Stimulated activated CD8-positive, alpha-beta memory T cell treated with anti-CD3 and anti-CD28 coated beads, Interleukin-7, amount 100 ng/mL, for 1 hour (primary cell): ENCODE data around the gene HGF.

Experiments used
- DNase-seq, 2 donors: peaks; one replicate each; pipeline ENCODE4 v3.0.0-alpha.2; 2020; ENCODE audit warnings: low read depth in 2 of 2

HGF gene

DNA sequence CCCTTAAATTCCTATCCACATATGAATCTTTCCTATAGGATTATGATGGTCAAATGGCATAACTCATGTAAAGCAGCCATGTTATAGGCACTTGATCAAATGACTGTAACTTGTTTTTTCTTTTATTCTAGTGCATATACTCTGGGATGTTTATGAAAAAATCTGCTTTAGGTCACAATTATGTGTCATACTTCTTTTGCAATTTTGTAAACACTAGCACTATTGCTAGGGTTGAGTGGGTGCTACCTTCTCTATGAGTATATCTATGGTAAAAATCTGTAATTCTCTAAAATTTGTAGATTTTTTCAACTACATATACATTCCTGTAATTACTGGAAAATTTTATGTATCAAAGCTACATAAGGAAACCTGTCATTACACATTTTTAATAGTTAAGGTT lies 50.0 kb downstream of the HGF start:
- no peak for DNase-seq

DNA sequence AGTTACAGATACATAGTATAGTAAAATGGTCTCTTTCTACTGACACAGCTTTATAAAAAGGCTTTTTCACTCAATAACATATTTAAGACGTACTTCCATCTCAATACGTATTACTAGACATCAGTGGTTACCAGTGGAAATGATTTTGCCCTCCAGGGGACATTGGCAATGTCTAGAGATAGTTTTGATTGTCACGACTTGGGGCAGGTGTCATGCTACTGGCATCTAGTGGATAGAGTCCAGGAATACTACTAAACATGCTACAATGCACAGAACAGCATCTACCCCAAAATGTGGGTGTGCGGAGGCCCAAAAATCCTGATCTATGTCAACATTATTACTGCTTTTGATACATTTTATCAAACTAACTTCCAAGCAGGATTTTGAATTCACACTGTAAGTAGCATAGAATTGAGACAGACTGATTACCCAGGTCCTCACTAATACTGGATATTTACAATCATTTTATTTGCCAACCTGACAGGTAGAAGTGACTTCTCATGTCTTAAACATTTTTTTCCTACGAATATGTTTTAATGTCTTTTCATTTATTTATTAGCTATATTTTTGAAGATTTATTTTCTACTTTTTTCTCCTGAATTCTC lies 53.8 kb downstream of the HGF start:
- DNase-seq = no peak

DNA sequence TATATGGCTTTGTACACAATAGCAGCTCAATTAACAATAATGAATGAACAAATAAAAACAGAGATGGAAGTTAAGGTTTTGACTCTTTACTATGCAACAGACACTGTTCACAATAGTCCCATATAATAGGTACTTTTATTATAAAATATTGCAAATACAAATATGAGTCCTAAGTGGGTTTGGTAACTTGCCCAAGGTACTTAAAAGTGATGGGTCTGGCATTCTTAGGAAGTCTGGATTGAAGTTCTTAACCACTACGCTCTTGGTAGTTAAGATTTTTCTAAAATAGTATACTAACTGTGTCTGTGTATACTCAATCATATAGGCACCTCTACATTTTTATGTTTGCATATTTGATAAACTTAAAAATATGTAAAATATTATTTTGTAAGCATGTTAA lies 55.5 kb downstream of the HGF start:
- no peak for DNase-seq

DNA sequence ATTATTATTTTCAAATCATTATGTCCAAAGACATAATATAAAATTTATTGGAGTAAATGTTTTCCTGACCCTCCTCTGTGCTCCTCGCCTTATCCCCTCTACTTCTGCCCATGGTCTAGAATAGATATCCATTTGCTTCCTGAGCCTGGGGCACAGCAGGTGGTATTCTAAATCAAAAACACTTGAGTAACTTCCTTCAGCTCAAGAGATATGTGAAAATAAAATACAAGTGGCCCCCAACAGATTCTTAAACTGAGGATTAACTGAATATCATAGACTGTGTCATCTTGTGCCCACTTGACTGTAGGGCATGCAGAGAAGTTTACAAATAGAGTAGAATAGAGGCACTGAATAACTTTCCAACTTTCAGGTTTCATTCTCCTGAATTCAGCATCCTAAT lies 59.1 kb downstream of the HGF start:
- DNase-seq = no peak

DNA sequence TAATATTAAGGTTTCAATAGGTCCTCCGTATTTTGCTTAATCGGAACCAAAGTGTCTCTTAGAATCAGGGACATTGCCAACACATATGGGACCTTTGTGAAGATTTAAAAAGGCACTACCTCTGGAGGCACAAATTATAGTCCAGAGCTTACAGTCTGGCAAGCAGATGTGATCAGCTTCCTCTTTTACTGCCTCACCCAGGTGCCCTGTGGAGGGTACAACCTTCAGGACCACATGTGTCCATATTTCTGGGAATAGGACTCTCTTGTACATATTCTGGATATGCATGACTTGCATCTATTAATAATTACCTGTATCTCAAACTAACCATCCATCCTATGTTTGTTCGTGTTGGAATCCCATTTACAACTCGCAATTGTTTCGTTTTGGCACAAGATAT lies 60.0 kb downstream of the HGF start:
- no peak for DNase-seq

DNA sequence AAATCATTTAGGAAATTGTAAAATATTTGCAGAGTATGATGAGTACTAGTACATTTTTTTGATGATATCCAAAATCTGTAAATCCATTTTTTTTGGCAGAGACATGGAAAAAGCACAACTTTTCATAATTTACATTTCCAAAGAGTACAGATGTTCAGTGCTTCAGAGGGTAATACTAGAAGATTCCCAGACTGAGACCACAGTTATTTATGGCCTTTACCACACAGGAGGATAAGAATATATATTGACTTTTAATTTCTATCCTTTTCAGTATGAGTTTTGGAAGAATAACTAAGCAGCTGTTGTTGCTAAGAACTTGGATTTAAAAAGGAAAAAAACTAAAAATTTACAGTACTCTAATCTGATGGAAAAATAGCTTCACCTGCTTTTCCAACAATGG lies 61.9 kb downstream of the HGF start:
- no peak for DNase-seq

DNA sequence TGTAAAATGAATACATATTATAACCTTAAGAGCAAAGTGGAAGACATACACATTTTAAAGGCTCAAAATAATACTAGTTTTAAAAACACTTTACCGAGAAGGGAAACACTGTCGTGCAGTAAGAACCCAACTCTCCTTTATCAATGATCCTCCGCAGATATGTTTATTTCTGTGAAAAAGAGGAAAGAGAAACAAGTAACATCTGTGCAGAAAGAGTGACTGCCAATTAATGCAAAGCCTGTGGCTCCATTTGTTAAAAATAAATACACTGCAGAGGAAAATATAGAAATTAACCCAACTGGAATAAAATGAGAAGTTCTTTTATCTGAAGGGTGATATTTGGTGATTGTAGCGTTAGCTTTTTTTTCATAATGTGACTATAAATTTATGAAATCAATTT lies 62.7 kb downstream of the HGF start:
- no peak for DNase-seq

DNA sequence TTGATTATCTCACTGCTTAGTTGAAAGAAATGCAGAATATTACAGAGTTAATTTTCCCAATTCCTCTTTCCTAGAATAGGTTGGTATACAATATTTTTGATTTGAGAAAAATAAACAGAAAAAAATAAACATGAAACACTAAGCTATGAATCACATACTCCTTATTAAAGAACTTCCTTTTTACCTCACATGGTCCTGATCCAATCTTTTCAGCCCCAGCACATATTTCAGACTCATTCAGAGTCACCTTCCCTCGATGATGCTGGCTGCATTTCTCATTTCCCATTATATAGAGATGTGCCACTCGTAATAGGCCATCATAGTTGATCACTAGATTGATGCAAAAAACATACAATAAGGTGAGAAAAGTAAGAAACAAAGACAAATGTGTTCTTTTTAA lies 64.6 kb downstream of the HGF start:
- DNase-seq = no peak

DNA sequence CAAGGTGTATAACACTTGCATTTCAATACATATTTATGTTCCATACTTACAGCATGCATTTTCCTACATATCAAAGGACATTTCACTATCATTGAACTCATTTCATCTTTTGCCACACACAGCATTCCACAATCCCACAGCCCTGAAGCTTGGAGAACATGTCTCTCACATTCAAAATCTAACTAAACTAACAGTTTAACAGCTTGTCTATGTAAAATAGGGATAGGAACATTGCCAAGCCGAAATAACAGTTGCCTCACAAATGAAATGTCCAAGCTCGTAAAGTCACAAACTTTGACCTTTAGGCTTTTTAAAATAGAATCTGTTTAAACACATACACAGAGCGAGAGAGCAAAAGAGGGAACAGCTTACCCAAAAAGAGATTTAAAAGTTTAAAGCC lies 65.3 kb downstream of the HGF start:
- DNase-seq = no peak

DNA sequence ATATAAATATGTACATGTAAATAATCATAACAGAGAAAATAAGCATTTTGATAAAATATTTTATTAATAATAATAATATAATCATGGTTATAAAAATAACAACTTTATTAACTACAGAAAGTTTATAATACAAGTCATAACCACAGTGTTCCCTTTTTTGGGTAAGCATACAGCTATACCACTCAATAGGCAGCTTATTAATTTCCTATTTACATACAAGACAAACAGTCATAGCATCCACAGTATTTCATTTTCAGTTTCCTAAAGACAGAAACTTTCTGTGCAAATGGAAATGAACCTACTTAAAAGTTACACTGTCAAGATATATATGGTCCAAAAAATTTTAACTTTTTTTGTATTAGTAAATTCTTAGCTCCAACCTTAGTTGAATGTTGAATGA lies 70.9 kb downstream of the HGF start:
- DNase-seq = no peak

DNA sequence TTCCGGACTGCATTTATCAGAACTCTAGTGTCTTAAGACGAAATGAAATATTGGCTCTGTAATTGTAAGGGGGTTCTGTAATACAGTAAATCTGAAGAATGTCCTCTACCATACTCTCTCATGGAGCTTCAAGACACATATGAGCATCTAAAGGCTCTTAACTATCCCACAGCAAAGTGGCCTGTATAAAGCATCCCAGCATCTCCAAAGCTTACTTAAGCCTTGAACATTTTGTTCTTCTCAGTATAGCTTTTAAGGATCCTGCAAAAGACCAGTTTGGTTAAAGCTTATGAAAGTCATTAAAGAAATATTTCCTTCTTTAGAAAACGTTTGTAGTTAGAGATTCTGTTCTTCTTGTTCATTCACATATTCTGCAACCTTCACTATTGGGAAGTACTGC lies 75.1 kb downstream of the HGF start:
- DNase-seq = no peak

DNA sequence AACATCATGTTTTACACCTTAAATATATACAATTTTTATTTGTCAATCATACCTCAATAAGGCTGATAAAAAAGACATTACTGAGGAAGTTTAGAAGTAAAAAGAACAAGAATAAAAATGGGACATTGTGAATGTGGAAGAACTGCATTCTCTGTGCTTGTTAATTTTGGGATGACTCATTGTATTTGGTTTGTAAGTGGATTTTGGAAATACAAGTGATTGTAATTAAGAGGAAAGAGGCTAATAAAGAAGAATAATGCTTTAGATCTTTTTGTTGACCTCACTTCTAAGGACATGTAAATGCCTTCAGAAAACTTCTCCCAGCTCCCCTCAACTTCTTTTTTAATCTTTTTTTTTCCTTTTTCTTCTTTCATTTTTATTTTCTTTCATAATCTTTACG lies 76.0 kb downstream of the HGF start:
- no peak for DNase-seq

DNA sequence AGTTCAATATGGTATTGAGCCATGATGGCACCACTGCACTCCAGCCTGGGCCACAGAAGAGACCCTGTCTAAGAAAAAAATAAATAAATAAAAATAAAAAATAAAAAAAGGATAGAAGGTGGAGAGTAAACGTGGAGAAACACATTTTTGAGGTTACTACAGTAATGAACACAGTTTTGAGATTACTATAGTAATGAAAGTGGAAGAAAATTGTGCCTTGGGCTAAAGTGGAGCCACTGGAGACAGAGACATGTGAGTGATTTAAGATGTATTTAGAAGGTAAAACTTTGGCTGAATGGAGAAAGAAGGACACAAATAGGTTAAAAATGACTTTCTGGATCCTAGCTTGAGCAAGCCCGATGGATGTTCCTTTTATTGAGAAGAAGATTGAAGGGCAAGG lies 76.8 kb downstream of the HGF start:
- DNase-seq = no peak

DNA sequence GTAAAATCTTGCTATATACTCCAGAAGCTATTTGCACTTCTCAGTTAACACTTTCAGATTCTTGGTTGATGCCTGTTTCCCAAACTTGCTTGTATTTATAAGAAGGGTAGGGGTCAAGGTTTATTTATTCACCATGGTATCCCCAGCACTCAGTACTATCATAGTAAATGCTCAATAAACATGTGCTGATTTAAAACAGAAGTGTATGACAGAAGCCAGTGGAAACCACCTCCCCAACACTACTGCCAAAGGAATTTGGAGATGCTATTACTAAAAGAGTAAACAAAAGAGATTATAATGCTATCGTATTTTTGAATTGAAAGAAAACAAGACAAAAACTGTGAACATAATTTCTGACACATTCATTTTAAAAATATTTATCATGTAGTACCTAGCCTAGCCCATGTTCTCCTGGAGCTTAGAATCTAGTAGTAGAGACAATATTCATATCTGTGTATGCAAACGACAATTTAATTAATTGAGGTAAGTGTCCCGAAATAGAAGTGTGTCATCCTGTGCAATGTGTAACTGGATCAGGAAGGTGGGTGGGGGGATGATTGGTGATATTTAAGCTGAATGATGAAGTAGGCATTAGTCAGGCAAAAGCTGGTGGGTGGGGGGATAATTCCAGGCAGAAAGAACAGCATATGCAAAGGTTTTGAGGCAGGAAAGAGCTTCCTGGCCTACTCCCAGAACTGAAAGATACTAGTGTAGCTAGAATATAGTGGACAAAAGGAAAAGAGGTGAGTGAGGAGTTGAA lies 77.5 kb downstream of the HGF start:
- DNase-seq = no peak

DNA sequence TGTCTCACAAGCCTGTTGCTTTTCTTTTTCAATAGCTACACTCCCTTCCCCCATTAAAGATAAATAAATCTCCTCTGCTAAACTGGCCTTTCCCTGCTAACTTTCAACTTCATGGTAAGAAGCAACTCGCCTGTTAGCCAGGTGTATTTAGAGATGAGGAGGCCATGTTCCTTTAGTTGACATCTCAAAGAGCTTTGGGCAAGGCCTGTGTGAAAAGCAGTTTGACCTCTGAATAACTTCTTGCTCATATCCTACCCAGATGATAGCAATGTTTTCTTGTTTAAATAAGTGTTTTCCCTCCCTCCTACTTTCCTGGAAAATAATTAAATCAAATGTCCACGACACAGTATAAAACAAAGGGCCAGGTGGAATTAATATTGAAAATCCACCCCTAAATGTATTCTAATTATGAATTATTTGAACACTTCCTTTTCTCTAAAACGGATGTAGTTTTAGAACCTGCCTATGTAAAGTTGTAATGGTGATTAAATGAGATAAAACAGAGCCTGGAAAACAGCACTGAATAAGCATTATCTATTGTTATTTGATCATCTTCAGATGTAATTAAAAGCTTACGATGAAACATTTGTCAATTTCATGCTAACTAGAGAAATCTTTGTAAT lies 78.5 kb downstream of the HGF start:
- no peak for DNase-seq

DNA sequence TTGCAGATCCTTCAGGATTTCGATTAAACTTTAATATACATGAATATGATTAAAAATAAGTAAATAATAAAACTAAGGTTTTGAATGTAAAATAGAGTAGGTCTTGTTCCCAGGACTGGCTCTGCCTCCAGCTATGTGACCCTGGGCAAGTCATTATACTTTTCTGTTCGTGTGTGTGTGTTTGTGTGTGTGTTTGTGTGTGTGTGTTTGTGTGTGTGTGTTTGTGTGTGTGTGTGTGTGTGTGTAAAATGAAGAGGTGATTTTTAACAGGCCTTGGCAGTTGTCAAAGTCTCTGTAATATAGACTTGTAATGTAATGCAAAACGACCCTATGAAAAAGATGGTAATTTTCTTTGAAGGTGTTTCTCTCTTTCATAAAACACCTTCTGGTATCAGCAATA lies 79.2 kb downstream of the HGF start:
- no peak for DNase-seq

DNA sequence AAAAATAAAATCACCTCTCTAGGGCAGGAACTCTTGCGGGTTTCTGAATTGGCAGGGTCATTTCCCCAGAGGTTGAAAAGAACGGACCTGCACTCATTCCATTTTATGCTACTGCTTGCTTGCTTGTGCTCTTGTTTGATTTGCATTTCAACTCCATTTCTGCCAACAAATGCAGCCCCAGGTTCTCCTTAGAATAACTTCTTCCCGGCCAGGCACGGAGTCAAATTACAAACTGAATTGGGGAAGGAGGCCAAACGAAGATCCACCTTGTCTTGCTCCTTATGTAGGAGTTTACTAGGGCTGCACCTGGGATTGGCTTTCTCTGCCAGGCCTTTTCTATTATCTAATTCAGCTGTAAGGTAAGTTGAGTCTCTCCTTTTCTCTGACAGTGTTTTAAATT lies 79.6 kb downstream of the HGF start:
- DNase-seq = no peak

DNA sequence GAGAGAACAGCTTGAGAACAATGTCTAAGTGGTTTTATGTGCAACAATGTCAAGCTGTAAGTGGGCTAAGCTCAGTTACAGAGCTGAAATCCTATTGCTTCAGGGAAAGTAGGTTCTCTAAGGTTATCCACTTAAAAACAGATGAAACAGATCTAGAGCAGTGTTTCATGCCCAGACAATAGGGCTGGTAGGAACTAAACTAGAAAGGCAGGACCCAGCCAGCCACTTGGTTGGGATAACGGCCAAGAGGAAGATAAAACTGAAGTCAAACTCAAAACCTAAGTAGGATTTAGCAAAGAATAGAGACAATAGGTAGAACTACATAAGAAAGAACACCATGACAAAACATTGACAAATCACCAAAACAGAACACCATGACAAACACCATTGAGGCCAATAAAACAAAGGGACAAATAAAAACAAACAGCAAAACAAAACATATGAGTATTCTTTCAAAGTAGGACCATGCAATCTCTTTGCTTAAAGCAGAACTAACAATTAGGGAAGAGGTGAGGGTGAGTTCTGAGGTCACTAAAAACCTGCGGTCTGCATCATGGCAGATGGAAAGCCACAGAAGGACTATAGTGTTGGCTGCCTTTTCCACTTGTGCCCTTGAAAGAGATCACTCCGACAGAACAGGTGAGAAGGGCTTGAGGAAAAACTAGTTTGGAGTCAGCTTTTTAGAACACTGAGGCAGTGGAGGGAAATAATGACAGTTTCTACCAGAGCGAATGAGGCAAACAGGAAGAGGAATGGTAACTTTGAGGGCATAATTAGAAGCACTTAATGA lies 81.0 kb downstream of the HGF start:
- DNase-seq = no peak

DNA sequence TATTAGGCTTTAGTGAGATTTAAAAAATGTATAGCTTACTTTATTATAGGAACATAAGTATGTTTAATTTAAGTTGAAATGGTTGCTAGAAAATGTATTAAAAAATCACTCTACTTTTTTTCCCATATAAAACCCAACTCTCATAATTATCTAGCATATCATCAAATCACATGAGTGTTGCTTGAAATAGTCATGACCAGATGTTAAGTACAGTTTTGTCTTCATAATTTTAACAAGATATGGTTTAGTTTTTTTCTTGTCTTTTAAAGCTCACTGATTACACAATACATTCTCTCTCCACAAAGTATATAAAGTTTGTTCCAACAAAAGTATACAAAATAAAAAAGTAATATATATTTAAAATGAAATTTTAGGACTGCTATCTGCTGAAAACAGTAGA lies 82.8 kb downstream of the HGF start:
- no peak for DNase-seq

DNA sequence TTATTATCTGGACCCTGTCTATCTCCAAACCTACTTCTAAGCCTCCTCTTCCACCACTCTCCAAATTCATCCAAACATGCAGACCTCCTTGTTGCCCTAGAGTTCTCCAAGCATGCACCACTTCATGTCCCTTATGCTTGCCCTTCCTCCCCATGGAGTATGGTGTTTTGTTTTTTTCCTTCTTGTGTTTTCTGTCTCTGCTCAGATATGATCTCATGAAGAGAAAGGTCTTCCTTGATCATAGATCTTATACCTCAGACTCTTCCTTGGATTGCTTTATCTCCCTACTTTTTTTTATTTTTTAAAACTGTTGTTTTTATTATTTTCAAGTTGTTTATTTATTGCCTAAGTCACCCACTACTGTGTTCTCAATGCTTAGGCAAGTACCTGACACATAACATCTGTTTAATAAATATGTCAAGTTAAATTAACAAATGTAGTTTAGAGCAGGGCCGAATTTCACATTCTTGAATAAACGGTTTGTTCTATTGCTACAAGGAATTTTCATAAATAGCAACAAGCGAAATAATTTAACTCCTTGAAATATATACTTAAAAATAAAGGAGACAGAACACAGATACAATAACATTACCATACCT lies 84.5 kb downstream of the HGF start:
- no peak for DNase-seq

DNA sequence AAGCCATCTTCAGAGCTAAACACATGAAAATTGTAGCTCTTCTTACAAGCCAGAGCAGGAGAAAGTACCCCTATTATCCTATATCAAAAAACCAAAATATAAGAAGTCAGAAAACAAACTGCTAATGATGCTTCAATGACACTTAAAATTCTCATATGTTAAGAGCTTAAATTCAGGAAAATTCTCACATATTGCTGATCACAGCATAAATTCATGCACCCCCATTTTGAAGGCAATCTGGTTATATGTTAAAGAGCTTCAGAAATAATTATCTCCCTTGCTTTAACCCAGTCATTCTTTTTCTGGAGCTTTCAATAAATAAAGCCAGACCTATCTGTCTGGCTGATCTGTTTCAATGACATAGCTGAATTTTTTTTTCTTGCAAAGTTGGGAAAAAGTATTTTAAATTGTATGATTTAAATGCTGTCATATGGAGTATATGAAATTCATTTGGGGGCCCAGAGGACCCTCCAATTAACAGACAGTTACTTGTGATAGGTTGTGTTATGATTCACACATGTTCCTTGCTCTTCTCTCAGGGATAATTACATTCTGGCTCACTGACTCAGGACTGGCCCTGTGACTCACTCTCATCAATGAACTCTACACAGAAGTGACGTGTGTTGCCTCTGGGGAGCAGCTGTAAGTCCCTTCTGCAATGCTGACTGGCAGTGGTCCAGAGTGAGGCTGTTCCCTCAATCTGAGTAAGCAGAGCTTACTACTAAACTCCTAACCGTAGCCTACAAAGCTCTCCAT lies 85.2 kb downstream of the HGF start:
- DNase-seq = no peak

DNA sequence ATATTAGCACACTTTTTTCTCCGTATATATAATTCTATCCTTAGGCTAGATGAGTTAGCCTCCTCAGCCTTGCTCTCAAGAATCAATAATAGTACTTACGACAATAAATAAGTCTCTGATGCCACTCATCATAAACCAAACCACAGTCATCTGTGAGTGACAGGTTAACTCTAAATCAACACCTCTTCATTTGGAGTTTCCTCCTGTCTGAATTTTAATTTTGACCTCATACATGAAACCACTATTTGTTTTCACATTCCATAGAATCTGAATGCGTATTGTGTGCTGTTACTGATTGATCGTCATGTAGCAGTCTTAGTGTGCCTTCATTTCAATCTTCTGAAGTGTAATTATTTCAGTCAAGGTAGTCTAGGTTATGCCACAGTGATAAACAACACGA lies 85.8 kb downstream of the HGF start:
- DNase-seq = no peak
